ENCODE measurements around the gene NR6A1. TPM values are rescaled to one million over a fixed set of nuclear protein-coding genes. Genes with fewer than 3 reads are reported as not detected.

The NR6A1 gene
- total RNA-seq, 1 donor = 0.36 TPM

- H3K36me3 ChIP-seq (ENCODE audit: insufficient read depth, low read length) = no peaks in the 10 kb centered on the region
- no peak overlapping the region for H2AFZ ChIP-seq (ENCODE audit: low read length)
- no peak for DNase-seq (ENCODE audit: insufficient read length, low spot score, missing footprints)
- no peak overlapping the region for H3K27ac ChIP-seq (ENCODE audit: low read depth, low read length)
- no peaks in the 10 kb centered on the region for H4K20me1 ChIP-seq (ENCODE audit: insufficient read depth, low read length)
- TF ChIP-seq, protein P1, sequence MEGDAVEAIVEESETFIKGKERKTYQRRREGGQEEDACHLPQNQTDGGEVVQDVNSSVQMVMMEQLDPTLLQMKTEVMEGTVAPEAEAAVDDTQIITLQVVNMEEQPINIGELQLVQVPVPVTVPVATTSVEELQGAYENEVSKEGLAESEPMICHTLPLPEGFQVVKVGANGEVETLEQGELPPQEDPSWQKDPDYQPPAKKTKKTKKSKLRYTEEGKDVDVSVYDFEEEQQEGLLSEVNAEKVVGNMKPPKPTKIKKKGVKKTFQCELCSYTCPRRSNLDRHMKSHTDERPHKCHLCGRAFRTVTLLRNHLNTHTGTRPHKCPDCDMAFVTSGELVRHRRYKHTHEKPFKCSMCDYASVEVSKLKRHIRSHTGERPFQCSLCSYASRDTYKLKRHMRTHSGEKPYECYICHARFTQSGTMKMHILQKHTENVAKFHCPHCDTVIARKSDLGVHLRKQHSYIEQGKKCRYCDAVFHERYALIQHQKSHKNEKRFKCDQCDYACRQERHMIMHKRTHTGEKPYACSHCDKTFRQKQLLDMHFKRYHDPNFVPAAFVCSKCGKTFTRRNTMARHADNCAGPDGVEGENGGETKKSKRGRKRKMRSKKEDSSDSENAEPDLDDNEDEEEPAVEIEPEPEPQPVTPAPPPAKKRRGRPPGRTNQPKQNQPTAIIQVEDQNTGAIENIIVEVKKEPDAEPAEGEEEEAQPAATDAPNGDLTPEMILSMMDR (IDR thresholded peaks at IDR 0.05; ENCODE audit: extremely low read depth, low read depth, low read length) = no peak
- no peak overlapping the region for H3K4me3 ChIP-seq (ENCODE audit: insufficient read depth, low read length)
- H3K9me3 ChIP-seq (ENCODE audit: low read depth, low read length) = no peaks in the 10 kb centered on the region
- H3K4me2 ChIP-seq (ENCODE audit: insufficient read depth, low read length) = no peak overlapping the region
- H3K4me1 ChIP-seq (ENCODE audit: insufficient read depth, low read length) = peaks cover 16% of the 10 kb centered on the region
- H3K79me2 ChIP-seq (ENCODE audit: insufficient read depth, low read length) = no peaks in the 10 kb centered on the region
- H3K27me3 ChIP-seq (ENCODE audit: insufficient read depth, low read length) = peaks cover 3% of the 10 kb centered on the region
Observed at GRCh38 chr9:124724415-124725067, 46.6 kb downstream of the NR6A1 start.

GRCh38 chr9:124723352-124723751 lies 47.8 kb downstream of the NR6A1 start:
- Histone ChIP-seq H3K36me3 (ENCODE audit: insufficient read depth, low read length) (no peaks in the 10 kb centered on the region), H4K20me1 (ENCODE audit: insufficient read depth, low read length) (no peaks in the 10 kb centered on the region), H2AFZ (ENCODE audit: low read length) (no peak overlapping the region), H3K27ac (ENCODE audit: low read depth, low read length) (no peak overlapping the region), H3K9me3 (ENCODE audit: low read depth, low read length) (no peaks in the 10 kb centered on the region), H3K79me2 (ENCODE audit: insufficient read depth, low read length) (no peaks in the 10 kb centered on the region), H3K4me3 (ENCODE audit: insufficient read depth, low read length) (no peak overlapping the region), H3K27me3 (ENCODE audit: insufficient read depth, low read length) (peaks cover 3% of the 10 kb centered on the region), H3K4me1 (ENCODE audit: insufficient read depth, low read length) (peaks cover 16% of the 10 kb centered on the region), H3K4me2 (ENCODE audit: insufficient read depth, low read length) (no peak overlapping the region)
- TF ChIP-seq, protein P1 (IDR thresholded peaks at IDR 0.05; ENCODE audit: extremely low read depth, low read depth, low read length) = no peak
- DNase-seq (ENCODE audit: insufficient read length, low spot score, missing footprints) = no peak

GRCh38 chr9:124721109-124721906 lies 49.8 kb downstream of the NR6A1 start:
- DNase-seq (ENCODE audit: insufficient read length, low spot score, missing footprints) = no peak
- Histone ChIP-seq H3K27ac (ENCODE audit: low read depth, low read length) (peak overlapping the region; percentile 59), H4K20me1 (ENCODE audit: insufficient read depth, low read length) (no peaks in the 10 kb centered on the region), H3K4me3 (ENCODE audit: insufficient read depth, low read length) (no peak overlapping the region), H3K4me1 (ENCODE audit: insufficient read depth, low read length) (peaks cover 20% of the 10 kb centered on the region), H3K27me3 (ENCODE audit: insufficient read depth, low read length) (peaks cover 3% of the 10 kb centered on the region), H2AFZ (ENCODE audit: low read length) (no peak overlapping the region), H3K4me2 (ENCODE audit: insufficient read depth, low read length) (no peak overlapping the region), H3K36me3 (ENCODE audit: insufficient read depth, low read length) (no peaks in the 10 kb centered on the region), H3K79me2 (ENCODE audit: insufficient read depth, low read length) (no peaks in the 10 kb centered on the region), H3K9me3 (ENCODE audit: low read depth, low read length) (no peaks in the 10 kb centered on the region)
- TF ChIP-seq, protein P1 (IDR thresholded peaks at IDR 0.05; ENCODE audit: extremely low read depth, low read depth, low read length) = no peak

DNA sequence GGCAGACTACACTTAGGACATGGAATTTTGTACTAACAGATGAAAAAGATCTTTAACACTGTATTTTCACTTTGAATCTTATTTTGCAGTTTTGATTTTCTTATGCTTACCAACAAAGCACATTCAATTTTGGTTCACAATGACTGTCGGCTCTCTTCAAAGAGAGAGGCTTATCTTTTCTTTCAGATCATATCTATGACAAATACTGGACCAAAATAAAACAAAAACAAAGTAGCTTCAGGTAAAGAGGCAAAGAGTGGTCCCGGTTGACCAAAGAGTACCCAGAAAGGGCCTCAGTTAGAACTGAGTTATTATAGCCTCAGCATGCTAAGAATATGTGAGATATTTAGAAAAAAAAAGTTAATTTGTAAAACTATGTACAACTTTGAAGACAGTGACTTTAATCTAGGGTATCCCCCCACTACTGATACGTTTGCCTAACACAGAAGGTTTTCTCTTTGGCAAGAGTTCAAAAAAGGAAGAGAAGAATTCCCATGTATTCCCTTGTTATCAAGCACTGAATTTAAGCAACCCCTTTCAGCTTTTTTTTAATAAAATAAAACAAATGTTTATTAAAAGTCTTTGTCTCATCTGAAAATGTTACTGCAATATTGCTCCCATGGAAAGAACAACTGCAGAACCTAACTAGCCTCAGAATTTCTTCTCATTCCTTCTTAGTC lies 50.5 kb downstream of the NR6A1 start:
- Histone ChIP-seq H3K4me2 (ENCODE audit: insufficient read depth, low read length) (no peak overlapping the region), H4K20me1 (ENCODE audit: insufficient read depth, low read length) (no peaks in the 10 kb centered on the region), H2AFZ (ENCODE audit: low read length) (no peak overlapping the region), H3K36me3 (ENCODE audit: insufficient read depth, low read length) (no peaks in the 10 kb centered on the region), H3K27ac (ENCODE audit: low read depth, low read length) (no peak overlapping the region), H3K9me3 (ENCODE audit: low read depth, low read length) (no peaks in the 10 kb centered on the region), H3K4me1 (ENCODE audit: insufficient read depth, low read length) (peaks cover 21% of the 10 kb centered on the region), H3K4me3 (ENCODE audit: insufficient read depth, low read length) (no peak overlapping the region), H3K27me3 (ENCODE audit: insufficient read depth, low read length) (no peaks in the 10 kb centered on the region), H3K79me2 (ENCODE audit: insufficient read depth, low read length) (no peaks in the 10 kb centered on the region)
- DNase-seq (ENCODE audit: insufficient read length, low spot score, missing footprints) = peak; percentile 74
- TF ChIP-seq, protein P1 (IDR thresholded peaks at IDR 0.05; ENCODE audit: extremely low read depth, low read depth, low read length) = no peak

Data from osteoblast (primary cell).